ENCODE results near the gene POMP. TPM values are rescaled to one million over a fixed set of nuclear protein-coding genes. Genes with fewer than 3 reads are reported as not detected.

Gene POMP
- total RNA-seq, 1 experiment from 2014 or later = 102 TPM

DNA sequence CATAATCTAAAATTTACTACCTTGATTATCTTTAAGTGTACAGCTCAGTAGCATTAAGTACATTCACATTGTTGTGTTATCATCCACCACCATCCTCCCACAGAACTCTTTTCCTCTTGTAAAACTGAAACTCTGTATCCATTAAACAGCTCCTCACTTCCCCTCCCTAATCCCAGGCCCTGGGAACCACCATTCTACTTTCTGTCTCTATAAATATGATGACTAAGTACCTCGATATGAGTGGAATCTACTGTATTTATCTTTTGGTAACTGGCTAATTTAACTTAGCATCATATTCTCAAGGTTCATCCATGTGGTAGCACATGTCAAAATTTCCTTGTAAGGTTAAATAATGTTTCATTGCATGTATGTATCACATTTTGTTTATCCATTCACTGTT is 49.0 kb upstream of the POMP start:
- Histone ChIP-seq H2AK5ac (ENCODE audit: insufficient read length, low read length) (no peak overlapping the region), H4K5ac (ENCODE audit: insufficient read length, low read depth, low read length) (no peak overlapping the region), H3K4me1 (ENCODE audit: insufficient read depth, low read length) (no peaks in the 10 kb centered on the region), H3K4ac (ENCODE audit: low read depth, low read length) (no peak overlapping the region), H2BK12ac (ENCODE audit: insufficient read length, low read depth, low read length) (no peak overlapping the region), H3K79me1 (ENCODE audit: insufficient read depth, low read depth, low read length, poor library complexity, severe bottlenecking) (no peaks in the 10 kb centered on the region), H3T11ph (ENCODE audit: low read length) (no peak overlapping the region), H3K56ac (ENCODE audit: insufficient read length, low read depth, low read length) (no peak overlapping the region), H3K4me2 (ENCODE audit: insufficient read depth, insufficient read length, low read length) (no peak overlapping the region), H2BK5ac (ENCODE audit: insufficient read length, low read length) (no peak overlapping the region), H2AFZ (ENCODE audit: low read length) (no peak overlapping the region), H3K79me2 (ENCODE audit: insufficient read depth, low read length) (no peaks in the 10 kb centered on the region), H3K27me3 (ENCODE audit: insufficient read depth, low read length) (no peaks in the 10 kb centered on the region), H4K20me1 (ENCODE audit: control insufficient read depth, insufficient read depth, insufficient read length) (no peaks in the 10 kb centered on the region), H4K91ac (ENCODE audit: insufficient read length, low read depth, low read length) (no peak overlapping the region), H3K27ac (ENCODE audit: insufficient read length, low read depth, low read length) (no peak overlapping the region), H3K9me3 (ENCODE audit: control insufficient read depth, low read depth, low read length) (no peaks in the 10 kb centered on the region), H3K23me2 (ENCODE audit: insufficient read length, low read depth, low read length, poor library complexity, severe bottlenecking) (no peaks in the 10 kb centered on the region), H2BK20ac (ENCODE audit: low read depth, low read length, poor library complexity, severe bottlenecking) (no peak overlapping the region), H3K23ac (ENCODE audit: insufficient read length, low read depth, low read length) (no peak overlapping the region), H3K18ac (ENCODE audit: insufficient read length, low read depth, low read length) (no peak overlapping the region), H4K8ac (replicated peaks; ENCODE audit: insufficient read length, low read depth, low read length) (no peak overlapping the region), H3K14ac (ENCODE audit: insufficient read depth, low read length) (no peak overlapping the region), H2BK15ac (ENCODE audit: low read depth, low read length) (no peak overlapping the region), H3K9ac (ENCODE audit: extremely low read depth, insufficient read length, low read length) (no peak overlapping the region), H2BK120ac (ENCODE audit: low read depth, low read length, poor library complexity, severe bottlenecking) (no peak overlapping the region)
- H3K4me1 Mint-ChIP-seq = peaks cover 0 to 4% of the 10 kb centered on the region in 2 experiments; a peak in 1 of 4 replicates
- TF ChIP-seq, protein P1, sequence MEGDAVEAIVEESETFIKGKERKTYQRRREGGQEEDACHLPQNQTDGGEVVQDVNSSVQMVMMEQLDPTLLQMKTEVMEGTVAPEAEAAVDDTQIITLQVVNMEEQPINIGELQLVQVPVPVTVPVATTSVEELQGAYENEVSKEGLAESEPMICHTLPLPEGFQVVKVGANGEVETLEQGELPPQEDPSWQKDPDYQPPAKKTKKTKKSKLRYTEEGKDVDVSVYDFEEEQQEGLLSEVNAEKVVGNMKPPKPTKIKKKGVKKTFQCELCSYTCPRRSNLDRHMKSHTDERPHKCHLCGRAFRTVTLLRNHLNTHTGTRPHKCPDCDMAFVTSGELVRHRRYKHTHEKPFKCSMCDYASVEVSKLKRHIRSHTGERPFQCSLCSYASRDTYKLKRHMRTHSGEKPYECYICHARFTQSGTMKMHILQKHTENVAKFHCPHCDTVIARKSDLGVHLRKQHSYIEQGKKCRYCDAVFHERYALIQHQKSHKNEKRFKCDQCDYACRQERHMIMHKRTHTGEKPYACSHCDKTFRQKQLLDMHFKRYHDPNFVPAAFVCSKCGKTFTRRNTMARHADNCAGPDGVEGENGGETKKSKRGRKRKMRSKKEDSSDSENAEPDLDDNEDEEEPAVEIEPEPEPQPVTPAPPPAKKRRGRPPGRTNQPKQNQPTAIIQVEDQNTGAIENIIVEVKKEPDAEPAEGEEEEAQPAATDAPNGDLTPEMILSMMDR (conservative IDR thresholded peaks at IDR 0.05) = no peak
- H3K27me3 Mint-ChIP-seq (ENCODE audit: low read depth) = no peaks in the 10 kb centered on the region; the same call in 1 of the 2 replicates
- H3K4me3 Mint-ChIP-seq = no peak overlapping the region
- no peak for DNase-seq
- no CpG with 5 or more reads among the region's 1 CpG for WGBS (ENCODE audit: extremely low coverage, insufficient read length, low lambda C conversion rate)
- H3K9me3 Mint-ChIP-seq = no peaks in the 10 kb centered on the region; a peak in 1 of 5 replicates
- H3K27ac Mint-ChIP-seq = no peak overlapping the region
- H3K36me3 Mint-ChIP-seq (ENCODE audit: insufficient read depth in 1 of 3, low read depth in 3 of 3) = no peaks in the 10 kb centered on the region

Data from H9 (cell line).